ENCODE measurements around the gene TPK1.

The TPK1 gene

DNA sequence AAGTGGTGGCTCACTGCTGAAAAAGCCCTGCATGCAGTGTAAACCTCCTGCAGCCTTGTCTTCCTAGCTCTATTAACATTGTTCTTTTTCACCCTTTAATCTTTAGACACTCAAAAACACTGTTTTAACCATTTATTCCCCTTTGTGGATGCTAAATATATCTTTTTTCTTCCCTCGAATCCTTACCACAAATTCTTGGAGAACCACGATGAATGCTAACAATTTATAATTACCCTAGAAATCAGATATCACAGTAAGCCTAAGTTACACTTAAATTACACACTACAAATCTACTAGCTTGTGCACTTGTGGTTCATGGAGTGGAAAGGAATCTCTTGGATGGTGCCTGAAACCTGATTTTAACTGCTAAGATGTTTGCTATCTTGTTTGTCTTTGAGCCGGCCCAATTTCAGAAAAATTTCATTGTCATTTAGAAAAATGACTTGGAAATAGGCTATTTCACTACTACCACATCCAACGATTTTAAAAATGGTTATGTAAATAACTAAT, 307.3 kb downstream of the TPK1 start:
- DNase-seq (ENCODE audit: low spot score), result no peak

DNA sequence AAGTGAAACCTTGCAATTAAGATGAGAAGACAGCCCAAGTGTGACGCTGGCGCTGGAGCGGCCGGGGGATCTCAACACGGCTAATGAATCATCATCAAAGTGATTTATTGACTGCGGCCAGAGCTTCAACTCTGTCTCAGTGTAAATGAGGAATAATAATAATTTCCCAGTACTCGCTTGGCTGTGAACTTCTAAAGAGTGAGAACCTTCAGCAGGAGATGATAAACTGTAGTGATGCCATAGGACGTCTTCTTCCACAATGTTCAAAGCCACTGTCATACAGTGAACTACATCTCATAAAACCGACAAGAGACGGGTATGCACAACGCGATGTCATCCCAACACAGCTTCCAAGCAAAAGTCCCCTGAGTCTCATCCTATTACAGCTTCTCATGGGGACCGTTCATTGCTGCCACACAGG, 308.8 kb downstream of the TPK1 start:
- no peak for DNase-seq (ENCODE audit: low spot score)

DNA sequence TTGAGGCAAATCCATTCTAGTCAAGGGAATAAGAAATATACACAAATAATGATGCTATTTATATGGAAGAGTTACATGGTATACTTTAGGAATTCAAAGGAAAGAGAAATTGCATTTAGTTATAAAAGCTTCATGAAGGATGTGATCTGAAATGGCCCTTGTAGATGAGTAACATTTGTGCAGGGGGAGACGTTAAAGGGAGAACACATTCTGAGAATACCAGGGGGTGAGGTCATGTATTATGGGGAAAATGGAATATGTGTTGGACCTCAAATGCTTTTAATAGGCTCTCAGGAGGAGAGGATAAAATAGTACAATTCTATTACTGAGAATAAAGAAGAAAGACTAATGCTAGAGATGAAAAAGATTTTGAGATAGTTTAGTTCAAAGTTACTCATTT, 309.9 kb downstream of the TPK1 start:
- DNase-seq (ENCODE audit: low spot score), result no peak

DNA sequence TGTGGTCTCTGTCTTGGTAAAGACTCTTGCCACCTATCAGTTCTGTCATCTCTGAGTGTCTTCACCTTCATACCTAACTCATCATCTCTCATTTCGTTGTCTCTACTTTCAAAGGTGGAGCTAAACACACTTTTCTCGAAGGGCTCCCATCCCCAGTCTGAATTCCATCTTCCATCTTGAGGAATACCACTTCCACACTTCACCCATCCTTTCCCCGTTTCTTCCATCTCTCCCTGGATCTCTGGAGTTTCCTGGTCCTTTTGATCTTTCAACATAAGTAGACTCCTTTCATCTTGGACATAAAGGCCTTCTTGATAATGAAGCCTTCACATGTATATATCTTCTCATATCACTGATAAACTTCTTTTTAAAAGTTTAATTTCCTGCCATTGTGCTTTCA, 311.6 kb downstream of the TPK1 start:
- no peak for DNase-seq (ENCODE audit: low spot score)

DNA sequence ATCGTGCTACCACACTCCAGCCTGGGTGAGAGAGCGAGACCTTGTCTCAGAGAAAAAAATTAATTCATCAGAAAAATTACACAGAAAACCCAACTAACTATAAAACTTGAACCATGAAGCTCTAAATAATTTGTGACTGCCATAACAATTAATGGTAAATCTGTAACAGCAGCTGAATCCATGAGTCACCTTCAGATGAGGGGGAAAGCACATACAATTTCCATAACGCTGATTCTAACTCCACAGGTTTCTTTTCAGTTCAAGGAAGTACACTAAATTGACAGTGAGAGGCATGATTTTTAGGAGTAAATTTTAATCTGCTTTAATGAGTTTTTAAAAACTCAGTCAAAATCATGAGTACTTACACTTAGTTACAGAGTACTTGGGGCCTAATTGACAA, 312.2 kb downstream of the TPK1 start:
- DNase-seq (ENCODE audit: low spot score), result no peak

DNA sequence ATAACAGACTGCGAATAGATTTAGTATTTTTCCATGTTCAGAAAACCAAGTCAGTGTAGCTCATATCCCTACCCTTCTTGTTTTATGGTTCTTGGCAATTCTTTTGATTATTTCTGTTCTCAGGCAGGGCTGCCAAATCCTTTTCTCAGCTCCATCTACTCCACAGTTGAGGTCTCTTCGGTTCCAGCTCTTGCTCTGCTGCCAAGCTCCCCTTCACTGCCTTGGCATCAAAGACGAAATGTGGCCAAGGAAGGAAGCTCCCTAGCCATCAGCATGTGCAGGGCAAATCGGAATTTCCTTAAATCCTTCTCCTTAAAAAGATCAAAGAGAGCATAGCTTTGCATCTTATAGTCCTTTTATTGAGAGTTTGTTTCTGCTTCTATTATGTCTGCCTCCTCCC, 315.9 kb downstream of the TPK1 start:
- no peak for DNase-seq (ENCODE audit: low spot score)

DNA sequence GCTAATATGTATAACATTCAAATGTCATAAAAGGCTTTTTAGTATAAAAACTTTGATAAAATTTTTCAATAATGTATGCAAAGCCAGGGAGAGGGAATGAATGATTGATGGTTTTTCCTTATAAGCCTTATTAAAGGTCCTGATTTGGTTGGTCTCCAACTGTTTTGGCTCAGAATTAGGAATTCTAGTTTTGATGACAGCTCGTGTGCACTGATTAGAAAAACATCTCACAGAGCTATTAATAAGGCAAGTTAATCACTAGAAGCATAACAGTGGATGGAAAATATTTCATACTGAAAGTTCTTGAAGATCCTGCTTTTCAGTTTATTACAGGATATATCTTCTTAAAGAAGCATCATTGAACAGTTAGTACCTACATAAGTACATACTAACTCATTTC, 317.5 kb downstream of the TPK1 start:
- no peak for DNase-seq (ENCODE audit: low spot score)

DNA sequence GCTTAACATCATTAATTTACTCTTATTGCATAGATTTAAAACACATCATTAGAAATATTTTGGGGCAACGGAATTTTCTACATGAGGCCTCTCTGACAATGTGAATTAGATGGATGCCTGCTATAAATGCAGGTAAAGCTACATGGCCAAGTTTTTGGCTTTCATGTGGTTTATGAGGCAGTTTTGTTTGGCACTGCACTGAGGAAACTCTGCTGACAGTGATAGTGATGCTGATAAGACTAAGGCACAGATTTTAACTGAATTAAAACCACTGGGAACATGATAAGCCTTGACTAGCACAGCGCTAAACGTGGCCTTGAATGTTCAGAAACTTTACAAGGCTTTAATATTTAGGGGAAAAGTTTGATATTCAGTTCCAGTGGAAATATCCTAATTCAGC, 318.1 kb downstream of the TPK1 start:
- no peak for DNase-seq (ENCODE audit: low spot score)

DNA sequence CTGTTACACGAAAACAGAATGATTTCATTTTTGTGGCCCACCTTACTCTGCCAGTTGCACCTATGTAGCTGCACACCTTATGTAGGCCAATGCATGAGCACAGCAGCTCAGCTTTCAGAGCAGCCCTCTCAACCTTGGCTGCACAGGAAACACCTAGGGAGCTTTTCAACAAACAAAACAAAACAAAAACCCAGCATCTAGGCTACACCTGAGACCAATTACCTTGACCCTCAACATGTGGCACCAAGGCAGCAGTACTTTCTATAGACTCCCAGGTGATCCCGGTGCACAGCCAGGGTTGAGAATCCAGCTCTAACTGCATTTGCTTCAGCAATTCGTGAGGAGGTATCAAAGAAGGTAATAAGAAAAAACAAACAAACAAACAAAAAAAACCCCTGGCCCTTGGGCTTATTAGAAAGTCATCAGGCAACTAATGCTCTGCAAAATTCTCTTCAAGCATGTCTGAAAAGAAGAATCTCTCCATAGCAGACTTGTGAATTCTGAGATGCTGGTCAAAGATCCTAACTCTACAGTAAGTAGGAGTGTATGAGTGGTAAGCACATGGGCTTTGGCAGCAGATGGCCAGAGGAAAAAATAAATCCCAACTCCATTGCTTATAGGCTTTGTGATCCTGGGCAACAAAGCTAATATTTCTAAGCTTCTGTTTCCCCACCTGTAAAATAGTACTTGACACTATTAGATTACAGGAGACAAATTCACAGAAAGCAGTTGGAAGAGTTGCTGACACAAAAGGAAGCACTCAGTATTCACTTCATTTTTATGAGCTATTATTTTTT, 318.9 kb downstream of the TPK1 start:
- DNase-seq (ENCODE audit: low spot score), result no peak

DNA sequence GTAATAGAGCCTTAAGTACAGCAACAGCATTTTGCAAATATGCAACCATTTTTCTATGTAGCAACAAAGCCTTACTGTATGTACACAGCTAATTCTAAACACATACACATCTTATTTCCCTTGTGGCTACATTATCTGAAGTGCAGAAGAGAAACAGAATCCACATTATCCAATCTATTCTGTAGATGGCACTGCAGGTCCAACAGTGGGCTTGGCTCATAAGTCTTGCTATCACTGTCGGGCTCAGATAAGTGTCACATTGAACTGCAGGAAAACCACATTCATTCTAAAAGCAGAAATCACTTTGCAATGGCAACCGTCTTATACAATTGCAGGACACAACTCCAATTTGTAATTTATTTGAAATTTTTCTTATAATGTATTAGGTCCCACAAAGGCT, 322.5 kb downstream of the TPK1 start:
- no peak for DNase-seq (ENCODE audit: low spot score)

DNA sequence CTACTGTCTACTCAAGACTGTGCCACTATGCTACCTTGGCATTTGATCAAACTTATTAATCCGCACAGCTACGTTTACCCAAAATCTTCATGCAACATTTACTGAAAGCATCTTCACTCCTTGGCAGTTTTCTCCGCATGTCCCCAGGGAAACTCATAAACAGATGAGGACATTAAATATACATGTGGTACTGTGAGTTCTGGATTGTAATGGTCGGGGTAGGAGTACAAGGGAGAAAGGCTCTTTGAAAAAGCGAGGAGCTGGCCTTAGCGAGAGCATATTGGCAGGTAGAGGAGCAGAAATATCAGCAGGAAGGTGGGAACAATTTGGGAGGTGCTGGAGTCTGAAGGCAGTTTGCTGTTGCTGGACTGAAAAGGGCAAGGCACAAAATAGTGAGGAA, 325.2 kb downstream of the TPK1 start:
- DNase-seq (ENCODE audit: low spot score), result no peak

DNA sequence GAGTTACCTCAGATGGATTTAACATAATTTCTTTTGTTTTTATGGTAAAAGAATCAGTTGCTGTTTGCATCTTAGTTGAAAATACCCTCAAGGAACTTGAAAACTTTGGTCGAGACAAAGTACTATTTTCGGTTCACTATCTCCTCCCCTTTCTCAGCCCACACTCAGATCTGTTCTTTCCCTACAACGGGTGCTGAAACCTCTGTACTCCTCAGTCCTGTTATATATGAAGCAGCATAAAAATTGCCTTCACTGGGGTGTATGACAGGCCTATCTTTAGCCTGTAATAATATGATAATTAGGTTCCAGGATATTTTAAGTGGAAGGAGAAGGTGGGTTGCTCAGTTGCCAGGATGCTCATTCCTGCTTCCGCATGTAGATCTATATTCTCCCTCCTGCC, 327.2 kb downstream of the TPK1 start:
- DNase-seq (ENCODE audit: low spot score), result no peak

DNA sequence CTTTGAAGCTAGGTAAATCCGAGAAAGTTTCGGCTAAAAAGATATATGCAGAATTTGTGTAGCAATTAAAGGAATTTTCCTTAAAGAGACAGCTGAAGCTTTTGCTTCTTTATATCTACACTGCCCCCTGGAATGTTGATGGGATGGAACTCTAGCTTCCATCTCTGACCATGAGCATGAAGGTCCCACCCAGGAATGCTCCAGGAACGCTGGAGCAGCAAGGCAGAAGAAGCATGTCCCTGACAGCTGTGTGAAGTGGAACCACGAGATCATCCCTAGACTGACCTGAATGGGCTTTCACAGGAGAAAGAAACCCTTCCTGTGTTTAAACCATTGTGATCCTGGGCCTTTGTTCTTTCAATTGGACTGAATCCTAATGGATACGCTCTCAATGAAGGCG, 332.6 kb downstream of the TPK1 start:
- no peak for DNase-seq (ENCODE audit: low spot score)

DNA sequence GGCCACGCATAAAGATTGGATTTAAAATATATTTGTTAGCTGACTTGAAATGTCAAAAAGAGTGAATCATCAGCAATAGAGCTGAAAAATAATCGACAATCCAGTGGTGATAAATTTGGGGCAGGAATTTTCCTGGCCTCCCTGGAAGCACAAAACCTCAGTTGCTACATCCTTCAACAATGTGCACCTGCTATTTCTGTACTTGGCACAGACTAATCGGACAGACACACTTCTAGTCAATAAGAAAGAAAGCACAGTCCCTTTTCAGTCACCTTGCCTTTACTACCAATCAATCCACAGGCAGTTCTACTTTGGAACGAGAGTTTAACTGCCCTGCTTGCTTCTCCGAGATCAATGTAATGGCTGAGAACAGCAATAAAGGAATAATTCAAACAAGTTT, 335.6 kb downstream of the TPK1 start:
- DNase-seq (ENCODE audit: low spot score), result no peak

DNA sequence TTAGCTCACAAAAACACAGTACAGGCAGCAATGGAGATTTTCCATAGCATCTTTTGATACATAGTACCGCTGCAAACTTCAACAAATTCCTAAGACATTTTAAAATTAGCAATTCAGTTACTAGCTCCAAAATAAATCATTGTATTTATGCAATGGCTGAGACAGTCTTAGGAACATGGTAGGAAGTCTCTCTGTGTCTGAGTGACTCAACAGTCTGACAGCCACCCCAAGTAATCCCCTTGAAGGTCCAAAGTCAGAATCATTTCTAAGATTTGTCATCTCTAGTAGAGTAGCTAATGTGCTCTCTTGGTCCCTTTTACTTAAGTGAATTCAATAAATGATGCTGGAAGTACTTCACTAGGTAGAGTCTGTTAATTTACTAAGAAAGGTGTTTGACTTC, 338.6 kb downstream of the TPK1 start:
- DNase-seq (ENCODE audit: low spot score), result no peak

DNA sequence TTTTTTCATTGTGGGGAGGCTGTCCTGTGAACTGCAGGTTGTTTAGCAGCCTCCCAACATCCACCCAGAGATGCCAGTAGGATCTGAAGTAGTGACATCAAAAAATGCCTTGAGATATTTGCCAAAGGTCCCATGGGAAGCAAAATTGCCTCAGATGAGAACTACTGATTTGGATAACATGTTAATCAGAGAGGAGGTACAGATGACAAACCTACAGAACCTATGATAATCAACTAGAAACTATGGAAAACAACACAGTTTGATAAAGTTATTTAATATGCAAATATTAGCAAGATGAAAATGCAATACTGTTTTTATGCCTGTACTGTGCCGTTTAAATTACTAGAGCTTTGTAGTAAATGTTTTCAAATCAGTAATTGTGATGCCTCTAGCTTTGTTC, 341.5 kb downstream of the TPK1 start:
- DNase-seq (ENCODE audit: low spot score), result no peak

DNA sequence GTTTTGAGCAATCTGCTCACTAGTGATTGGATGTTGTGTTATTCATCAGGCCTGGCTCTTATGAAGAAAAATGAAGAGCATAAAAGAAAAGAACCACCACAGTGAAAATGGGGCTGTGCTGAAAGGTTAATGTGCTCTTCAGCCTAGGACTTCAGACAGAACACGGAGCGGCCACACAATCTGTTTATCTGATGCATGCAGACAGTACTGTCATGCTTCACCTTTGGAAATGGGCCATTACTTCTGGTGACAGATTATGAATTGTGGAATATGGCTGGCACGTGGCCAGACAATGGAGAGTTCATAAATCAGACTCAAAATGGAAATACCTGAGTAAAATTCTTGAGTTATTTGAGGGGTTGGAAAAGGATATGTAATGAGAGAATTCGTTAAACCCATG, 346.3 kb downstream of the TPK1 start:
- DNase-seq (ENCODE audit: low spot score), result no peak

DNA sequence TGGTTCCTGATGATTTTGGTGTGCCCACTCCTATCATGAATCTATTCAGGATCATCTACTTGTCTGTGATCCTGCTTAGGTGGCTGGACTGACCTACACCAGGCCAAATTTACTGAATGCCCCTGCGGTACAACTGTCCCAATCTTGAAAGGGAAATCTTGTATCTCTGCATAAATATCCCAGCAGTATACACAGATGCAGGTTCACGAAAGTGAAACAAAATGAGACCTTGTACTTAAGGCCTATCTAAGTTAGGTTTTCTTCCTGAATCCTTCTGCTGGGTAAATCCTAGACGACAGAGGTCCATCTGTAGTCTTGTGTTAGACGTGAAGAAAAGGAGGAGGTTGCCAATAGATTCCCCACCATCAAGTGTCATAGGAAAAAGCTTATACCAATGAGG, 346.9 kb downstream of the TPK1 start:
- no peak for DNase-seq (ENCODE audit: low spot score)

DNA sequence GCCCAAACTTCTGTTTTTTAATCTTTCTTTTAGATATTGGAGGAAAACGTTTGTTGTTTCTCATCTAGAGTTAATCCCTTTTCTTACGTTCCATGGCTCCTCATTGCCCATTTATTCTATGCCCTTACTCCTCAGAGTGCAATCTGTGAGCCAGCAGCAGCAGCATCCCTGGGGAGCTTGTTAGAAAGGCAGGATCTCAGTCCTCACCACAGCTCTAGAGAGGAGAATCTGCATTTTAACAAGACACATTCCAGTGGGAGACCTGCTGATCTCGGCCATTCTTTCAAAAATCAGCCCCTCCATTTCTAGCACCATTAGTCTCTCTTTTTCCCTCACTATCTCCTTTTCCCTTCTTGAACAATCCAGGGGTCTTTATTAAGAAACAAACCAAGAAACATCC, 348.0 kb downstream of the TPK1 start:
- DNase-seq (ENCODE audit: low spot score), result no peak

DNA sequence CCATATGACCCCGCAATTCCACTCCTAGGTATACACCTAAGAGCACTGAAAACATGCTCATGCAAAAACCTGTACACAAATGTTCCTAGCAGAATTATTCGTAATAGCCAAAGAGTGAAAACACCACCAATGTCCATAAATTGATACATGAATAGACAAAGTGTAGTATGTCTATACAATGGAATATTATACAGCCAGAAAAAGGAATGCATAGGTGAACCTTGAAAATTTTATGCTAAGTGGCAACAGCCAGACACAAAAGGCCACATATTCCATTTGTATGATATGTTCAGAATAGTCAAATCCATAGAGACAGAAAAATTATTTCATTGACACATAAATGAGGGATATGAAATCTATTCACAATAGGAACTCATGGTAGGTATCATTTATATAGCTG, 351.4 kb downstream of the TPK1 start:
- DNase-seq (ENCODE audit: low spot score), result no peak

DNA sequence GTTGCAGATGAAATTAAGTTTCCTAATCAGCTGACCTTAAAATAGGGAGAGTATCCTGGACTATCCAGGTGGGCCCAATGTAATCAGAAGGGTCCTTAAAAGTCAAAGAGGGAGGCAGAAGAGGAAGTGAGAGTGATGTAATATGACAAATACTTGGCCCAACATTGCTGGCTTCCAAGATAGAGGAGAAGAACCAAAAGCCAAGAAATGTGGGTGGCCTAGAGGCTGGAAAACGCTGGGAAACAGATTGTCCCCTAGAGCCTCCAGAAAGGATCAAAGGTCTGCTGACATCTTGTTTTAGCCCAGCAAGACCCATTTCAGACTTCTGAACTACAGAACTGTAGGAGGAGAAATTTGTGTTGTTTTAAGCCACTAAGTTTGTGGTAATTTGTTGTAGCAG, 352.7 kb downstream of the TPK1 start:
- no peak for DNase-seq (ENCODE audit: low spot score)

DNA sequence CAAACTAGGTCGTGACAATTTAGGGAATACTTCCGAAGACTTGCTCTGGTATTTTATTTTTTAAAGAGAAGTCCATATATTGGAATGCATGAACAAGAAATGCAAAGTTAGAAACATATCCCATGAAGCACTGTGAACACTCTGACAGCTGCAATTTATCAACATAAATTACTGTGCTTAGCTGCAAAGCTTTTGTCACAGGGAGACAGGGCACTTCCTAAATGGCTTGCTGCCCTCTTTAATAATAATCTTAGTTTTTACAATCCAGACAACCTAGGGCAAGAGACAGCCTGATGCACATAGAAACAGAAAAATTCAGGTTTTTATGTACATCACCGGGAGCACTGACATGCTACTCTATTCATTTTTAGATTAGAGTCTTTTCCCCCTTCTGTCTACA, 354.0 kb downstream of the TPK1 start:
- DNase-seq (ENCODE audit: low spot score), result no peak

DNA sequence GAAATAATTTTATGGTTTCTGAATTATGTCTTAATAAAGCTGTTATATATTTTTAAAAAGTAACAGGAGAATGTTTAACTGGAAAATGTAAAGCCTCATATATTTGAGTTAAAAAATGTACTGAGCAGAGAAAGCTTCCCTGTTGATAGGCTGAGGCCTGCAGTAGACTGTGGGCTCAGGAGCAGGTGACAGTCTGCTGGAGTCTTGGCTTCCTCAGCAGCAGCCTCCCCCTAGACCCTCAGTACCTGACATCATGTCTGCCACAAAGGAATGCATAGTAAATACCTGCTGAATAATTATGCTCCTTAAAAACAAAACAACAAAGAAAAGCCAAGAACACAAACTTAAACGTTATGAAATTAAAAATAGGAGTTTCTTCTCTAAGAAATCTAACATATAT, 358.5 kb downstream of the TPK1 start:
- no peak for DNase-seq (ENCODE audit: low spot score)

Measured in ecto neural progenitor cell (in vitro differentiated cells).